ENCODE results near the gene OPA1. TPM values are rescaled to one million over a fixed set of nuclear protein-coding genes. Genes with fewer than 3 reads are reported as not detected.

The OPA1 gene
- total and polyA plus RNA-seq, 4 donors, result 13.3 to 56.5 (median 40.1) TPM

GRCh38 chr3:193665370-193665989 lies 72.5 kb downstream of the OPA1 start:
- ATAC-seq (ENCODE audit: low FRiP score) (no peak), DNase-seq (no peak)
- intact Hi-C loops (cut with DNase I), result loop anchor here in 1 of 2 donors (5.0 to 10.0 kb wide), 2 partner anchors 37 to 649 kb away; no protein-coding TSS in a partner anchor
- Histone ChIP-seq H3K4me3 (ENCODE audit: low read length in 2 of 2) (no peak overlapping the region), H3K9me3 (ENCODE audit: control insufficient read depth, low read length) (no peaks in the 10 kb centered on the region), H3K27me3 (ENCODE audit: control insufficient read depth in 1 of 2, insufficient read depth in 2 of 2, low read length in 1 of 2) (no peaks in the 10 kb centered on the region), H3K4me1 (ENCODE audit: control insufficient read depth in 1 of 2, insufficient read depth in 2 of 2, low read length in 2 of 2) (no peaks in the 10 kb centered on the region), H3K36me3 (ENCODE audit: control insufficient read depth in 1 of 2, insufficient read depth in 2 of 2, low read length in 1 of 2) (peaks cover 0 to 4% of the 10 kb centered on the region in 2 donors), H3K27ac (ENCODE audit: low read depth in 1 of 2, low read length in 2 of 2) (no peak overlapping the region)
- 84 to 88% methylated on average over 1 of the region's 1 CpG for WGBS, 2 donors

GRCh38 chr3:193673845-193674244 lies 80.8 kb downstream of the OPA1 start:
- Histone ChIP-seq H3K27ac (ENCODE audit: low read depth in 1 of 2, low read length in 2 of 2) (no peak overlapping the region), H3K27me3 (ENCODE audit: control insufficient read depth in 1 of 2, insufficient read depth in 2 of 2, low read length in 1 of 2) (no peaks in the 10 kb centered on the region), H3K36me3 (ENCODE audit: control insufficient read depth in 1 of 2, insufficient read depth in 2 of 2, low read length in 1 of 2) (peaks cover 0 to 2% of the 10 kb centered on the region in 2 donors), H3K4me3 (ENCODE audit: low read length in 2 of 2) (no peak overlapping the region), H3K9me3 (ENCODE audit: control insufficient read depth, low read length) (no peaks in the 10 kb centered on the region), H3K4me1 (ENCODE audit: control insufficient read depth in 1 of 2, insufficient read depth in 2 of 2, low read length in 2 of 2) (no peaks in the 10 kb centered on the region)
- intact Hi-C loops (cut with DNase I), result no loop called here
- ATAC-seq (ENCODE audit: low FRiP score), result no peak
- 88 to 93% methylated on average over 7 of the region's 7 CpGs for WGBS, 2 donors
- no peak for DNase-seq

- ATAC-seq (ENCODE audit: low FRiP score), result no peak
- intact Hi-C loops (cut with DNase I), result no loop called here
- DNase-seq, result no peak
- Histone ChIP-seq H3K27ac (ENCODE audit: low read depth in 1 of 2, low read length in 2 of 2) (no peak overlapping the region), H3K4me3 (ENCODE audit: low read length in 2 of 2) (no peak overlapping the region), H3K36me3 (ENCODE audit: control insufficient read depth in 1 of 2, insufficient read depth in 2 of 2, low read length in 1 of 2) (peaks cover 0 to 2% of the 10 kb centered on the region in 2 donors), H3K27me3 (ENCODE audit: control insufficient read depth in 1 of 2, insufficient read depth in 2 of 2, low read length in 1 of 2) (no peaks in the 10 kb centered on the region), H3K4me1 (ENCODE audit: control insufficient read depth in 1 of 2, insufficient read depth in 2 of 2, low read length in 2 of 2) (no peaks in the 10 kb centered on the region), H3K9me3 (ENCODE audit: control insufficient read depth, low read length) (no peaks in the 10 kb centered on the region)
- WGBS, 2 donors, result 96% methylated on average over 9 of the region's 9 CpGs
Measured at GRCh38 chr3:193674714-193675113, 81.7 kb downstream of the OPA1 start.

- no peak for DNase-seq
- Histone ChIP-seq H3K27ac (ENCODE audit: low read depth in 1 of 2, low read length in 2 of 2) (no peak overlapping the region), H3K4me3 (ENCODE audit: low read length in 2 of 2) (no peak overlapping the region), H3K36me3 (ENCODE audit: control insufficient read depth in 1 of 2, insufficient read depth in 2 of 2, low read length in 1 of 2) (peaks cover 0 to 2% of the 10 kb centered on the region in 2 donors), H3K4me1 (ENCODE audit: control insufficient read depth in 1 of 2, insufficient read depth in 2 of 2, low read length in 2 of 2) (peaks cover 1 to 4% of the 10 kb centered on the region in 2 donors), H3K9me3 (ENCODE audit: control insufficient read depth, low read length) (no peaks in the 10 kb centered on the region), H3K27me3 (ENCODE audit: control insufficient read depth in 1 of 2, insufficient read depth in 2 of 2, low read length in 1 of 2) (no peaks in the 10 kb centered on the region)
- no peak for ATAC-seq (ENCODE audit: low FRiP score)
- intact Hi-C loops (cut with DNase I), result no loop called here
- WGBS, 2 donors, result 93 to 95% methylated on average over 5 of the region's 5 CpGs
Measured at GRCh38 chr3:193677734-193678133, 84.7 kb downstream of the OPA1 start.

GRCh38 chr3:193680220-193680619 lies 87.2 kb downstream of the OPA1 start:
- intact Hi-C loops (cut with DNase I), result no loop called here
- WGBS, 2 donors, result 26 to 28% methylated on average over 2 of the region's 2 CpGs

GRCh38 chr3:193681631-193682030 lies 88.6 kb downstream of the OPA1 start:
- Histone ChIP-seq H3K4me1 (ENCODE audit: control insufficient read depth in 1 of 2, insufficient read depth in 2 of 2, low read length in 2 of 2) (peaks cover 1 to 4% of the 10 kb centered on the region in 2 donors), H3K9me3 (ENCODE audit: control insufficient read depth, low read length) (no peaks in the 10 kb centered on the region), H3K27me3 (ENCODE audit: control insufficient read depth in 1 of 2, insufficient read depth in 2 of 2, low read length in 1 of 2) (no peaks in the 10 kb centered on the region), H3K36me3 (ENCODE audit: control insufficient read depth in 1 of 2, insufficient read depth in 2 of 2, low read length in 1 of 2) (no peaks in the 10 kb centered on the region), H3K4me3 (ENCODE audit: low read length in 2 of 2) (no peak overlapping the region), H3K27ac (ENCODE audit: low read depth in 1 of 2, low read length in 2 of 2) (no peak overlapping the region)
- no peak for ATAC-seq (ENCODE audit: low FRiP score)
- 7 to 9% methylated on average over 1 of the region's 1 CpG for WGBS, 2 donors
- no peak for DNase-seq
- intact Hi-C loops (cut with DNase I), result no loop called here

More at GRCh38 chr3:193680220-193680619, 87.2 kb downstream of the OPA1 start:
- H3K4me1 ChIP-seq (ENCODE audit: control insufficient read depth in 1 of 2, insufficient read depth in 2 of 2, low read length in 2 of 2), result peaks cover 1 to 4% of the 10 kb centered on the region in 2 donors
- H3K27me3 ChIP-seq (ENCODE audit: control insufficient read depth in 1 of 2, insufficient read depth in 2 of 2, low read length in 1 of 2), result no peaks in the 10 kb centered on the region
- DNase-seq (no peak), ATAC-seq (ENCODE audit: low FRiP score) (no peak)
- H3K36me3 ChIP-seq (ENCODE audit: control insufficient read depth in 1 of 2, insufficient read depth in 2 of 2, low read length in 1 of 2), result no peaks in the 10 kb centered on the region
- H3K9me3 ChIP-seq (ENCODE audit: control insufficient read depth, low read length), result no peaks in the 10 kb centered on the region
- no peak overlapping the region for H3K27ac ChIP-seq (ENCODE audit: low read depth in 1 of 2, low read length in 2 of 2)
- H3K4me3 ChIP-seq (ENCODE audit: low read length in 2 of 2), result no peak overlapping the region

- Histone ChIP-seq H3K27me3 (ENCODE audit: control insufficient read depth in 1 of 2, insufficient read depth in 2 of 2, low read length in 1 of 2) (no peaks in the 10 kb centered on the region), H3K36me3 (ENCODE audit: control insufficient read depth in 1 of 2, insufficient read depth in 2 of 2, low read length in 1 of 2) (no peaks in the 10 kb centered on the region), H3K4me3 (ENCODE audit: low read length in 2 of 2) (no peak overlapping the region), H3K4me1 (ENCODE audit: control insufficient read depth in 1 of 2, insufficient read depth in 2 of 2, low read length in 2 of 2) (no peaks in the 10 kb centered on the region), H3K9me3 (ENCODE audit: control insufficient read depth, low read length) (no peaks in the 10 kb centered on the region), H3K27ac (ENCODE audit: low read depth in 1 of 2, low read length in 2 of 2) (no peak overlapping the region)
- 61 to 64% methylated on average over 4 of the region's 4 CpGs for WGBS, 2 donors
- DNase-seq (no peak), ATAC-seq (ENCODE audit: low FRiP score) (no peak)
- intact Hi-C loops (cut with DNase I), result no loop called here
Measured at GRCh38 chr3:193686665-193687483, 93.9 kb downstream of the OPA1 start.

- WGBS, 2 donors, result 94 to 95% methylated on average over 9 of the region's 9 CpGs
- H3K4me3 ChIP-seq (ENCODE audit: low read length in 2 of 2), result no peak overlapping the region
- intact Hi-C loops (cut with DNase I), result no loop called here
- H3K9me3 ChIP-seq (ENCODE audit: control insufficient read depth, low read length), result no peaks in the 10 kb centered on the region
- ATAC-seq (ENCODE audit: low FRiP score) (no peak), DNase-seq (no peak)
- H3K27ac ChIP-seq (ENCODE audit: low read depth in 1 of 2, low read length in 2 of 2), result no peak overlapping the region
- peaks cover 0 to 2% of the 10 kb centered on the region in 2 donors for H3K36me3 ChIP-seq (ENCODE audit: control insufficient read depth in 1 of 2, insufficient read depth in 2 of 2, low read length in 1 of 2)
- no peaks in the 10 kb centered on the region for H3K27me3 ChIP-seq (ENCODE audit: control insufficient read depth in 1 of 2, insufficient read depth in 2 of 2, low read length in 1 of 2)
- no peaks in the 10 kb centered on the region for H3K4me1 ChIP-seq (ENCODE audit: control insufficient read depth in 1 of 2, insufficient read depth in 2 of 2, low read length in 2 of 2)
Measured at GRCh38 chr3:193688834-193689714, 96.1 kb downstream of the OPA1 start.
